Hindlimb muscle (tissue), 1 donor: ENCODE data around the gene IRF8. TPM values are rescaled to one million over a fixed set of nuclear protein-coding genes. Genes with fewer than 3 reads are reported as not detected.
A peak's percentile ranks its signal among the peaks of the same experiment; 100 is the strongest.

ENCODE experiments used
- DNase-seq: peaks from one replicate; pipeline ENCODE4 v3.0.0-alpha.2; 2013
- polyA plus RNA-seq: library from polyadenylated mRNA; unstranded; fragments of 120-200 nt; gene quantifications from one replicate; pipeline ENCODE4 v1.2.1, GENCODE V29; 2013; ENCODE audit not compliant: insufficient read length

Gene IRF8
- polyA plus RNA-seq, 1 donor, result 10.2 TPM

DNA sequence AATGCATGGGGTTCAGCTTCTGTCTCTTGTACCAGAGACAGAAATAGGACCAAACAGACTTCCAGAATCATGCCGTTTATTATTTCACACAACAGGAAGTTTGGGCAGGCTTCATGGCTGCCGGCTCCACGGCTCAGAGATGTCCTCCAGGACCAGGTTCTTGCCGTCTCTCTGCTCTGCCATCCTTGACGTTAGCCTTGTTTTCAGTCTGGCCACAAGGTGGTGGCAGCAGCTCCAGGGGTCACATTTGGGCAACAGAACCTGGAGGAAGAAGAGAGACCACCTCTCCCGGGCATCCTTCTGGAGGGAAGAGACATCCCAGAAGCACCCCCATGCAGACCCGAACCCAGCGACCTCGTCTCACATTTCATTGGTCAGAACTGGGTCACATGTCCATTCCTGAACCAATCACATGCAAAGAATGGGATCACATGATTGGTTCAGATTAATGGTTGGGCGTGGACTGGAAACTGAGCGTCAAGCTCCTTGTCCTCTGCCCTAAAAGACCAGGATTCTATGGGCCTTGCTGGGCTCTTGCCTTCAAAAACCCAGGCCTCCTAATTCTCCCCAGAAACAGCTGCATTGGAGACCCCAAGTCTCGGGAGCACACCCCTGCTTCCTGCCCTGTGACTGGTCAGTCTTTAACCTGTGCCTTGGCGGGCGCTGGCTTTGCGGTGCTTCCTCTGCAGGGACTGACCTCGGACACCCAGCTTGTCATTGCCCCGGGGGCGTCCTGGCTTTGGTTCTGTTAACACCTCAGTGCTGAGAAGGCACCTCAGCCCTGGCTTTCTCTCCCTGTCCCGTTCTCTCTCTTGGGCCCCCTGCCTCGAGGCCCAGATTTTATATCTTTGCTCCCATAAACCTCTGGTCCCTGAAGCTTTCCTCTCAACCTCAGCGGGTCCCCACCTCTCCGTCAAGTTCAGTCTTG is 63.3 kb downstream of the IRF8 start:
- DNase-seq, result no peak

DNA sequence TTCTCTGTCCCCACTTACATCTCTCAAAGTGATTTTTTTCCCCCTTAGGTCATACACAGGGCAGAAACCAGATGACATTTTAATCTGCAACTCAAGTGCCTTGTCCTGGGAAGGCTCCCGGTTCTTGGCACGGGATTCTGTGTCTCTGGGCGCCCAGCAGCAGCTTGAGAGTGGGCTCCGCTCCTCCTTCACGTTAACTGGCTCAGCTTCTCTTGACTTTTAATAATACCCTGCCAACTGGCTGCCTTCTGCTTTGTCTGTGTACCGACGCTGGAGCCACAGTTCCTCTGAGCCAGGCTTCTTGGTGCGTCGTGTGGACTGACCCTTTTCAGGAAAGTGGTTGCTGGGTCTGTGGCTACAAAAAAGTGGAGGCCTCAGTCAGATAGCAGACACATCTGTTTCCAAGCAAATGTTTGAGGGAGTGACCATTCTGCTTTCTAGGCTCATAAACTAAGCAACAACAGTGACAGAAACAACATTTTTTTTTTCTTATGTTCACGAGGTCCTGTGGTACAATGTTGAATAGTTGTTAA is 64.9 kb downstream of the IRF8 start:
- DNase-seq, result peak; percentile 74

DNA sequence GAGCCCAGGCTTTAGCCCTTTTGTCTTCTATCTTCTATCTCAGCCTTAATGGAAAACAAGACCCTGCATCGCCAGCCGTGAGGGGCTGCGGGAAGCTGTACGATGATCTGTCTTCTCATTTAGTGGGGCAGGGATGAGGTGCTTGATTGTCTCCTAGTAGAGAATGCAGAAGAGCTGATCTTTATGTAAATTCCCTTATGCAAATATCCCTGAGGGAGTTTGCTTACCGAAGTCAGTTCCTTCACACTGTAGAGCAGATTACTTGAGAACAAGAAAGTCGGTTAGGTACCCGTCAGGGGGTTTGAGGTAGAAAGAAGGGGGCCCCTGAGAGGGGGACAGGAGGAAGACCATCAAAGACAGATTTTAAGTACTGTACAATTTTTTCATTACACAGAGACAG is 66.2 kb downstream of the IRF8 start:
- DNase-seq, result no peak

- no peak for DNase-seq
Observed at GRCh38 chr16:85967111-85967510, 68.1 kb downstream of the IRF8 start.

DNA sequence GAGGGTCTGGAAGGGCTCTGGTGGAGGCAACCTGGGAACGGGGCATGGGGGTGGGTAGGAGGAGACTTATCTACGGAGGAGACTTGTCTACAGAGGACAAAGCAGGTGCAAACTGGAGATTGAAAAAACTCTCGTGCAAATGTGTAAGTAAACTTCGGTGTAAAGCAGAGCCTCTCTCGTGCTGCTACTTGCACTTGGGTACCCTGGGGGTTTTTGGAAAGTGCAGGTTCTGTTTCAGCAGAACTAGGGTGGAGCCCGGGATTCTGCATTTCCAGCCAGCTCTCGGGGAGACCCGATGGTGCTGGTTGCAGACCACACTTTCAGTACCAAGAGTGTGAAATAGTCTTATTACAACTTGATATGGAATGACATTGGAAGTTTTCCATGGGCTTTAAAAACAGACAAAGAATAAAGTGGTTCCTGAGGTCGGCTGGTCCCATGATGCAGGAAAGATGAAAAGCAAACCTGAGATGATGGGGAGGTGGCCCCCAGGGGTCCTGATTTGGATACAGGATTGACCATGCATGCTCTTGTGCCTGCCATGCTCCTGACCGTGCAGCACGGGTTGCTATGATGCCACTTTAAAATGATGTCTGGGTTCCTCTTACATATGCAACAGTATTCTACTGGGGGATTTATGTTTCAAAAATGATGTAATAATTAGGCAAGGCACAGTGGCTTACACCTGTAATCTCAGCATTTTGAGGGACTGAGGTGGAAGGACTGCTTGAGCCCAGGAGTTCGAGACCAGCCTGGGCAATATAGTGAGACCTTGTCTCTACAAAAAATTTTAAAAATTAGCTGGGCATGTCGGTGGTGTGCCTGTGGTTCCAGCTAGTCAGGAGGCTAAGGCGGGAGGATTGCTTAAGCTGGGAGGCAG is 69.3 kb downstream of the IRF8 start:
- no peak for DNase-seq

- DNase-seq, result no peak
Observed at GRCh38 chr16:85969159-85969558, 70.2 kb downstream of the IRF8 start.

DNA sequence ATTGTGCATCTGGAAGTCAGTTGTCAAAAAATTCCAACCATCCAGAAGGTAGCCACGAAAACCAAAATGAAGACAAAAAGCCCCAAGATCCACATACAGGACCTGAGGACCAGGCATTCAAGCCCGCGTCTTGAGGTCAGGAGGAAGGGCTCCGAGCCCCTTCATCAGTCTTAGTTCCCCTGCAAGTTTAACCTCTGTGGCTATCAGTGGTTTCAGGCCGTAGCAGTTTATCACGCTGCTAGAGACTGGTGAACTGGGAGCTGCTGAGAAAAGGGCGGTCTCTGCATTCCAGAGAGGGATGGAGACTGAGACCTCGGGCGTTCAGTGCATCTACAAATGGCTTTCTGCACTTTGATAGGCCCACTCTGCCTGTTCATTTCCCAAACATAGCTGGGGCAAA is 70.6 kb downstream of the IRF8 start:
- DNase-seq, result no peak

DNA sequence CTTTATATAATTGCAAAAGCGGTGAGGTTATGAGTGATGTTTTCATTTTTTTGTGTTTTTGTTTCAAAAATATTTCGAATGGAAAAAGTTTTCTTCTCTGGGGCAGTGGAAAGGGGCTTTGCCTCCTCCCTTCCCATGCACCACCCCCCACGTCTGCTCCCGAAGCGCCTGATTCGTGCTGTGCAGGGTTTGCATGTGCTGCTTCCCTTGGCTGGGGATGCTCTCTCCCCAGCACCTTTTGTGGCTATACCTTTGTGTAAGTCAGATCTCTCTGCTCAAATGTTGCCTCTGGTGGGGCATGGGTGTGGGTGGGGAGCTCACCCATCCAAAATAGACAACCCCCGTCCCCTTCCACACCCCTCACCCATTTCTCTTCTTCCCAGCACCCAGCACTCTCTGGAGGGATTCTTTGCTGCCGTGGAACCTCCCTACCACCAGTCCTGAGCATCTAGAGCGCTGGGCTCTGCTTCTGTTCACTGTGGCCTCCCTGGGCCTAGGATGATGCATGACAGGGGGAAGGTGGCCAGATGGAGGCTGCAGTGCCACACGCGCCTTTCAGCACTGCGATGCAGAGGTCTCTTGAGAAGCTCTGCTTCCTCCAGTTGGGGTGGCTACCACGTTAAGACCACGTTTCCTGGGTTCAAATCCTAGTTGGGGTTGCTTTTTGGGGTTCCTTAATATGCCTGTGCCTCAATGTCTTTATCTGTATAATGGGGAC is 71.2 kb downstream of the IRF8 start:
- DNase-seq, result no peak

DNA sequence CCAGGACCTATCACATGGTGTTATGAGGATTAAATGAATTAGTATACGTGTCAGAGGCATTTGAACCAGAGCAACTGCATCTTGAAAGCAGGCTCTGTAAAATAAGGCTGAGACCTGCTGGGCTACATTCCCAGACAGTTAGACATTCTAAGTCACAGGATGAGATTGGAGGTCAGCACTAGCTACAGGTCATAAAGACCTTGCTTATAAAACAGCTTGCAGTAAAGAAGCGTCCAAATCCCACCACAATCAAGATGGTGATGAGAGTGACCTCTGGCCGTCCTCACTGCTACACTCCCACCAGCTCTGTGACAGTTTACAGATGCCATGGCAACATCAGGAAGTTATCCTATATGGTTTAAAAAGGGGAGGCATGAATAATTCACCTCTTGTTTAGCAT is 71.8 kb downstream of the IRF8 start:
- no peak for DNase-seq

Other genes with a start within 250 kb of the IRF8 start
- gene GINS2, start 210.2 kb upstream of the IRF8 start, polyA plus RNA-seq, result 6.5 TPM
- 1.8 TPM for gene C16orf74, start 148.1 kb upstream of the IRF8 start, polyA plus RNA-seq
- gene EMC8, start 99.6 kb upstream of the IRF8 start, polyA plus RNA-seq, result 21.5 TPM
- gene COX4I1, start 99.5 kb upstream of the IRF8 start, polyA plus RNA-seq, result 433 TPM